SK-N-SH treated with all-trans-retinoic acid at 6 μM for 48 hours (cell line): ENCODE measurements around the gene AASS.

Experiments
- ARNTL ChIP-seq: fragments of 450-650 bp; formaldehyde crosslinking; IDR thresholded peaks from 2 replicates; pipeline ENCODE4 v1.5.0; 2020; ENCODE audit warnings: low read depth, mild to moderate bottlenecking, moderate library complexity, borderline replicate concordance
- CSDC2 ChIP-seq: fragments of 250-450 bp; sonication (Bioruptor Pico); IDR thresholded peaks from 2 replicates; pipeline ENCODE4 v1.5.0; 2020; ENCODE audit warnings: mild to moderate bottlenecking, moderate library complexity
- GLIS3 ChIP-seq: fragments of 250-450 bp; sonication (Bioruptor Pico); IDR thresholded peaks from 2 replicates; pipeline ENCODE4 v1.5.0; 2020; ENCODE audit warnings: mild to moderate bottlenecking, moderate library complexity
- RARB ChIP-seq: fragments of 250-450 bp; sonication (Bioruptor Pico); IDR thresholded peaks from 2 replicates; pipeline ENCODE4 v1.8.0; 2021; ENCODE audit warnings: mild to moderate bottlenecking, moderate library complexity
- ZC3H10 ChIP-seq: fragments of 250-450 bp; sonication (Bioruptor Pico); IDR thresholded peaks from 2 replicates; pipeline ENCODE4 v1.5.1; 2021; ENCODE audit warnings: mild to moderate bottlenecking, moderate library complexity
- ZFP3 ChIP-seq: fragments of 250-450 bp; sonication (Bioruptor Pico); IDR thresholded peaks from 2 replicates; pipeline ENCODE4 v1.5.0; 2020; ENCODE audit warnings: mild to moderate bottlenecking, moderate library complexity
- ZFP30 ChIP-seq: fragments of 450-650 bp; formaldehyde crosslinking; IDR thresholded peaks from 2 replicates; pipeline ENCODE4 v1.5.0; 2022; ENCODE audit warnings: mild to moderate bottlenecking, moderate library complexity

DNA sequence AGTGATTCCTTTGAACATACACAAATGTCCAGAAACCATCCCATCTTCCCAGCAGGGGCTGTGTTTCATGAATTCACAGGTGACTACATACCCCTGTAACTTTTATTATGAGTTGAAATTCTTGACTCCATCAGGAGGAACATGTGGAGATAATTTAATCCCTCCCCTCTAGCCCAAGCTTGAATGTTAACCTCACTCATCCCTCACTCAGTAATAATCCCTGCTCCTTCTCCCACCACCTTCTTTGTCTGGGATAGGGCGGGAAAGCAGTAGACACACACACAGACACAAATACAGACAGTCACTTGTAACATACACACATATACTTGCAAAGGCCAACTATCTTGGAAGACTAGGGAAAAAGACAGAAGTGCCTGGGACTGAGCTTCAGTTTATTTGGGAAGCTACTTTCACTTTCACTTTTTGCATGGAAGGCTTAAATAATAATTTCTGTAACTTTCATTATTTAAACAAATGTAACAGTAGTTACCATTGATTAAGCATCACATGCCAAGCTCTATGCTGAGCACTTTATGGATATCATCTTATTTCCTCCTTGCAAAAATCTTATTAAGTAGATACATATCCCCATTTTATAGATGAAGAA is 7.3 kb downstream of the AASS start:
- TF ChIP-seq ZFP30 (no peak), ARNTL (CRISPR knock-in tag) (no peak), RARB (no peak), GLIS3 (CRISPR knock-in tag) (no peak), ZFP3 (CRISPR knock-in tag) (no peak), ZC3H10 (CRISPR knock-in tag) (no peak), CSDC2 (CRISPR knock-in tag) (no peak)
